Activated naive CD4-positive, alpha-beta T cell (primary cell): ENCODE measurements around the gene SKIC3.

ENCODE experiments used
- DNase-seq, 4 experiments: peaks; one replicate each; lab custom pipeline; 2025; lab: John Stamatoyannopoulos, UW

Gene SKIC3

GRCh38 chr5:95531491-95531890 is 23.3 kb downstream of the SKIC3 start:
- no peak for DNase-seq

- no peak for DNase-seq
Measured at GRCh38 chr5:95530416-95530815, 24.4 kb downstream of the SKIC3 start.

DNA sequence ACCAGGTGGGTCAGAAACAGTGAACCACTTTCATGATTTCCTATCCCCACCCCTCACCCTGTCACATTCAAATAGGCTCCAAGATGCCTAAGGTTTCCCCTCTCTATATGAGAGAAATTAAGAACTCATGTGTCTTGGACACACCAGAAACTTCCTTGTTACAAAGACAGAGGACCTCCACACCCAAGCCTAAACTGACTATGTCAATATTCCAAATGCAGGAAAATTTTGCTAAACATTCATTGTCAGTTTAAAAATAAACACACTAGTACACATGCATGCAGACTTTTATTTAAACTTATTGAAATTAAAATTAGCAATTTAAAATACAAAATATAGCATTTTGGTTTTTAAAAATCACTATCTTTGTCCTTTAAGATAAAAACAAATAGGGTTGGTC is 26.2 kb downstream of the SKIC3 start:
- no peak for DNase-seq

DNA sequence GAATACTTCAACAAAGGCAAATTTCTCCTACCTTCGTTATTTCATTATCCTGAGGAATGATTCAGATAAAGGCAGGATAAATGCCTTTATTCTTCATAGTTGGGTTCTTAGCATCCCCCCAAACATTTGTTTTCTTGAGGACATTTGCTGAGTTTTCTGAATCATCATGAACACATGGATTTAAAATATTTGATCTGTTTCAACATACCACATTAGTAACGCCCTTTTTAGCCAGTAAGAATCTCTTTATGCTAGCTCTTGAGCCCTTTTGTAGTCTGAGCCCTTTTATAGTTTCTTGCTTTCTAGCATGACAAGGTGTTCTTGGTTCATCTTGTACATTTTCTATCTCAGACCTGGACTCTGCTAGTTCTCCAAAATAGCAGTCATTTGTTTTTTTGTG is 27.9 kb downstream of the SKIC3 start:
- no peak for DNase-seq

GRCh38 chr5:95524423-95524822 is 30.4 kb downstream of the SKIC3 start:
- DNase-seq = no peak

GRCh38 chr5:95520206-95520605 is 34.6 kb downstream of the SKIC3 start:
- DNase-seq = no peak

DNA sequence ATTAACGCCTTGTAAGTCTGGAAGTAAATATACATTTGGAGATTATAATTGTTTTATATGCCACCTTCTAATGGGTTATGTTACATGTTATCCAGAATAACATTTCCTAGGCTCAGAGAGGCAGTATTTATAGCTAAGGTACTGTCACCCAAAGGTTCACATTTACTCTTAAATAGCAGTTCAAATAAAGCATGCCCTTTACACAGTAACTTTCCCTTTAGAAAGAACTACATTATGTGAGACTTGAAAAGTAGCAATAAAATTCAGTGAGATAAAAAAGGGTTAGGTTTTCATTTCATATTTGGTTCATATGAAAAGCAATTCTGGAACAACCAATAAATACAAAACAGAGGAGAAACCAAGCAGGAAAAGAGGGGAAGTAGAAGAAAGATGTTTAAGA is 35.1 kb downstream of the SKIC3 start:
- DNase-seq = no peak

DNA sequence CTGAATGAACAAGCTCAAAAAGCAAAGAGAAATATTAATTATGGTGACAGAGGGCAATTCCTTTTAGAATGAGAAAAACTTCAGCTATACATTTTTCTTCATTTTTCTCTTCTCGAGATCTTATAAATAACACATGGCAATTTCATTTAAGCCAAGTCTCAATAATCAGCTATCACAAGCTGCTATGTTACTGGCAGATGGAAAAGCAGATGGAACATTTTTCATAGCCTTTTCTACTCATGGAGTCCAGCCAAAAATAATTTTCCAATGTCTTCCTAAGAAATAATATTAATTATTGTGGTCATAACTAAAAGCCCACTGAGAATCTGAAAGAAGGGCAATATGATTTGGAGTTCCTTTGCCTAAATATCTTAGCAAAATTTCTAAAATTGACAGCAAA is 35.6 kb downstream of the SKIC3 start:
- DNase-seq = no peak

- no peak for DNase-seq
Measured at GRCh38 chr5:95518417-95518816, 36.4 kb downstream of the SKIC3 start.

DNA sequence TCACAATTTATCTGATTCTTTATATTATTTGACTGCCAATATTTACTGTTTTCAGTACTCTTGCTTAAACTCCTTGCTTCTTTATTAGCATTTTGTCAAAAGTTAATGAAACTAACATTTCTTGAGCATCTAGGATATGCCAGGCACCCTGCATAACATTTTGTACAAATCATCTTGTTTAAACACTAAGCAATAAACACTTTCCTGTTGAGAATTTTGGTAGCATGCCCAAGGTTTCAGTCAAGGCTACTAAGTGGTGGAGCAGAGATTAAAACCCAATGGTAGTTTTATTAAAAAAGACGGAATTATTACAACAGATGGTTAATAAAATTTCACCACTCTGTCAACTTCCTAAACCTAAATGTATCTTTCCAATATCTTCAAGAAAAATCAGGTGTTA is 43.2 kb downstream of the SKIC3 start:
- no peak for DNase-seq

DNA sequence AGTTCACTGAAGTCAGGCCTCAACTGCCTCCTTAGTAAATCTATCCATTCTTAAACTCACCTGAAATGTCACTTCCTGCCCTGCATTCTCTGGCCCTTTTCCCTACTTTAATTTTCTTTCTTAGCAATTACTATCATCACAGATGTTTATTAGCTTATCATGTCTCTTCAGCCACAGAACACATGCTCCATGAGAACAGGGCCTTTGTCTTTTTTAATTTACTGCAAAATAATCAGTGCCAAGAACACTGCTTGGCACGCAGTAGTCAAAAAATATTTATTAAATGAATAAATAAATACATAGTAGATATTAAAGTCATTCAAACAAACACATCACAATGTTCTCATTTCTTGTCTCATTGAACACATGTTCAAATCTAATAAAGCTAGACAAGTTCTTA is 46.2 kb downstream of the SKIC3 start:
- no peak for DNase-seq
